HAP-1 (cell line): ENCODE results near the gene DCLK1.
"Not testable (repeated sequence)": the region's sequence is repeated elsewhere in the genome, so short reads cannot be mapped to it uniquely, and the experiment has no call there.

Experiments used
- DNase-seq, 2 experiments: peaks; one replicate each; pipeline ENCODE4 v3.0.0-alpha.2; 2016 to 2020; ENCODE audit warnings: low spot score in 2 of 2
- H3K27me3 ChIP-seq: fragments of 250-450 bp; sonication (Bioruptor Pico); 2 replicates; pipeline ENCODE4 v1.5.1; 2020; ENCODE audit warnings: low read depth, mild to moderate bottlenecking, moderate library complexity
- H3K36me3 ChIP-seq: fragments of 250-450 bp; sonication (Bioruptor Pico); replicated peaks from 2 replicates; pipeline ENCODE4 v1.5.1; 2020; ENCODE audit warnings: mild to moderate bottlenecking
- H3K4me1 ChIP-seq: fragments of 250-450 bp; sonication (Bioruptor Pico); 2 replicates; pipeline ENCODE4 v1.5.1; 2020; ENCODE audit warnings: mild to moderate bottlenecking
- H3K4me3 ChIP-seq: fragments of 250-450 bp; sonication (Bioruptor Pico); 2 replicates; pipeline ENCODE4 v1.5.1; 2020; ENCODE audit warnings: mild to moderate bottlenecking, moderate library complexity
- H3K9me3 ChIP-seq: fragments of 250-450 bp; sonication (Bioruptor Pico); 2 replicates; pipeline ENCODE4 v1.5.1; 2020; ENCODE audit warnings: mild to moderate bottlenecking, moderate library complexity
- in situ Hi-C: fragments of 300-500 bp; cut with MboI; formaldehyde crosslinking; loops from 3 replicates; pipeline ENCODE4 v1.14.3; 2020; ENCODE audit warnings: low sequenced_read_pairs, inconsistent platforms, mixed read lengths

The DCLK1 gene

DNA sequence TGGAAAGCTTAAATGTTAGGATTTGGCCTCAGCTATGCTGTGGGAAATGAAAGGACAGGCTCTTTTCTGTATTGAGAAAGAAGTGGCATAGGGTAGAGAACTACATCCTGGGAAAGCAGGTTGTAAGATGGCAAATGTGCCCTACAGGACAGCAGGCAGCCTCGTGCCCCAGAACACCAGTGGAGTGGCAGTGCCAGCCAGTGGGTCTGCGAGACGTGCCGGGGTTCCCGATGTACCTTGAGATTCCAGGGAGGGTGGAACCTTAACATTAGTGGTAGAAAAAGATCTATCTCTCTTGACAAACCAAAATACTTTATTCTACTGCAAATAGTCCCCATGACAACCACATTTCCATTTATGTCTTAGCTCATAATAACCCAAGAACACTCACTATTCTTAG, 42.7 kb downstream of the DCLK1 start:
- H3K27me3 ChIP-seq, result no peaks in the 10 kb centered on the region
- in situ Hi-C loops, result no loop called here
- H3K36me3 ChIP-seq, result no peaks in the 10 kb centered on the region
- no peak overlapping the region for H3K4me3 ChIP-seq
- H3K9me3 ChIP-seq, result no peaks in the 10 kb centered on the region
- peaks cover 2% of the 10 kb centered on the region; the same call in 1 of the 2 replicates for H3K4me1 ChIP-seq
- no peak for DNase-seq

DNA sequence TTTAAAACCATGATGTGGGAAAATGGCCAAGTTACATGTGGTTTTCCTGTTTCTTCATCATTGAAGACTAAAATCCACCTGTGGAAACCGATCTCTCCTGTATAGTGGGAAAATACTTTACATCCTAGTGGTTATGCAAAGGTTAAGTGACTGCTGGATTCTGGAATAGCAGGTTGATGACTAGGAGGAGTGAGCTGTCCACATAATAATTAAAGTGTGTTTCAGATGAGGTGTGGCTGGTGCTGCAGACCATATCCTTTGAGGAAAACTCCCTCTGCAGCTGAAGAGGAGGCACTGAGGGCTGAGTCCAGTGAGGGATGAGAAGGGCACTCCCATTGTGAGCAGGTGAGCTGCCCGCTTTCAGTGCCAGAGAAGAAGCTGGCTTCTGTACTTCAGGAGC, 43.2 kb downstream of the DCLK1 start:
- H3K4me1 ChIP-seq, result peaks cover 2% of the 10 kb centered on the region; the same call in 1 of the 2 replicates
- H3K9me3 ChIP-seq, result no peaks in the 10 kb centered on the region
- DNase-seq, result no peak
- in situ Hi-C loops, result no loop called here
- H3K4me3 ChIP-seq, result no peak overlapping the region
- no peaks in the 10 kb centered on the region for H3K36me3 ChIP-seq
- no peaks in the 10 kb centered on the region for H3K27me3 ChIP-seq

DNA sequence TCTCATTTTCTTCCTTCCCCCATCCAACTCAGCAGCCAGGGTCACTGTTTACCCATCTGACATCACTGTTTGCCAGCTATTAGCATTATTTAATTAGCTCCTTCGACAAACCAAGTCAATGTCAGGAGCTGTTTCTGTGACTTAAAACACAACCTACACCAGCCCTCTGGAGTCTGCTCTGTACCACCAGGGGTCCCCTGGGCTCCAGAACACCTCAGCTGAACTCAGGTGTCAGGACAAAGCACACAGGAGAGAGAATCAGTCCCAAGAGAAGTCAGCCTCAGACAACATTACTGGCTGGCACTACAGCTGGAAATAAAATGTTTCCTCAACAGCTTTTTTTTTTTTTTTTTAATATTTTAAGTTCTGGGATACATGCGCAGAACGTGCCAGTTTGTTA, 45.1 kb downstream of the DCLK1 start:
- no peaks in the 10 kb centered on the region for H3K27me3 ChIP-seq
- peaks cover 10% of the 10 kb centered on the region for H3K4me1 ChIP-seq
- in situ Hi-C loops, result no loop called here
- no peaks in the 10 kb centered on the region for H3K36me3 ChIP-seq
- no peaks in the 10 kb centered on the region for H3K9me3 ChIP-seq
- H3K4me3 ChIP-seq, result no peak overlapping the region
- DNase-seq, result no peak

DNA sequence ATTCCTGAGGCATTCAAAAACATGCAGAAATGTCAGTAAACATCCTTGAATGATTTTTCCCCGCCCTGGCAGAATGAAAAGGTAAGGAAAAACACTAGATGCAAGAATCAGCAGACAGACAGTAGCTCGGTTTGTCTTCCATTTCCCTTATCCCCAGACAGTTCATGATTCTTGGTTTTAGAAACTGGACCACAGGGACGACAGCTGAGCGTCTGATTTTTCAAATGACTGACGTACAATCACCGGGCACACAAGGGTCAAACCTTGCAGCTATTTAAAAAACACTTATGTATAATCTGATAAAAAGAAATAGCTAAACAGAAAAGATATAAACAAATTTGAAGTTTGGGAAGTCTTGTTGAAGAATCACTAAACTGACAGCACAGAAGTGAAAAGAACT, 47.1 kb downstream of the DCLK1 start:
- Histone ChIP-seq H3K36me3 (no peaks in the 10 kb centered on the region), H3K4me3 (no peak overlapping the region), H3K4me1 (peaks cover 11% of the 10 kb centered on the region), H3K27me3 (no peaks in the 10 kb centered on the region), H3K9me3 (no peaks in the 10 kb centered on the region)
- no peak for DNase-seq
- in situ Hi-C loops, result no loop called here

DNA sequence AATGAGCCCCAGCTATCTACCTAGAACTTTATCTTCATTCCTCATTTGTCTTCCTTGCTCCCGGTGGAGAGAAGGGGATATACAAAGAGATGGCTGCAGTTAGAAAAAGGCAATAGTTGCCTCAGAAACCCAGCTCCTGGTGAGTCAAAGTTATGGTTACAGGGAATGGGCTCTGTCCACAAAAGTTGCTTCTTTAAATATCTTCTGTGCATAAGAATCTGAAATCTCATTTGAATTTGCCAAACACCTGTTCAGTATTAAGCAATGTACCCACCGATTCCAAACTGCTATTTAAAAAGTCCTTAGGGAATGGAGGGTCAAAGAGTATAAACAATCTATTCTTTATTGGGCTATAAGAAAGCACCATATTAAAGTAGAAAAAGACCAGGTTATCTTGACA, 48.4 kb downstream of the DCLK1 start:
- in situ Hi-C loops, result no loop called here
- Histone ChIP-seq H3K4me1 (peaks cover 11% of the 10 kb centered on the region), H3K4me3 (no peak overlapping the region), H3K36me3 (no peaks in the 10 kb centered on the region), H3K9me3 (no peaks in the 10 kb centered on the region), H3K27me3 (no peaks in the 10 kb centered on the region)
- no peak for DNase-seq

DNA sequence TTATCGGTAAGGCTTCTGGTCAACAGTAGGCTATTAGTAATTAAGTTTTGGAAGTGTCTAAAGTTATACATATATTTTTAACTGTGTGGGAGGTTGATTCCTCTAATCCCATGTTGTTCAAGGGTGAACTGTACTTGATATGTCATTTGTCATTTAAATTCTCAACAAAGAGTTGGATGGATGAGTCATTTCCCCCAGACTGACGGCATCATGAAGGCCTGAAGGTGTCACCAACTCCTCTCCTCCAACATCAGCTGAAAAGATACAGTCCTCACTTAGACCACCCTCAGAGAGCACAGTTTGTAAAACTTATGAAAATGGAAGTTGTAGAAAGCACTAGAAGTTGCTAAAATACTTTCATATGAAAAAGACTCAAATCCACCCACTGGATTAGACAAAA, 48.8 kb downstream of the DCLK1 start:
- in situ Hi-C loops, result no loop called here
- peak in 1 of 2 experiments; percentile 25 for DNase-seq
- Histone ChIP-seq H3K4me3 (no peak overlapping the region), H3K4me1 (peaks cover 11% of the 10 kb centered on the region), H3K36me3 (no peaks in the 10 kb centered on the region), H3K27me3 (no peaks in the 10 kb centered on the region), H3K9me3 (no peaks in the 10 kb centered on the region)

DNA sequence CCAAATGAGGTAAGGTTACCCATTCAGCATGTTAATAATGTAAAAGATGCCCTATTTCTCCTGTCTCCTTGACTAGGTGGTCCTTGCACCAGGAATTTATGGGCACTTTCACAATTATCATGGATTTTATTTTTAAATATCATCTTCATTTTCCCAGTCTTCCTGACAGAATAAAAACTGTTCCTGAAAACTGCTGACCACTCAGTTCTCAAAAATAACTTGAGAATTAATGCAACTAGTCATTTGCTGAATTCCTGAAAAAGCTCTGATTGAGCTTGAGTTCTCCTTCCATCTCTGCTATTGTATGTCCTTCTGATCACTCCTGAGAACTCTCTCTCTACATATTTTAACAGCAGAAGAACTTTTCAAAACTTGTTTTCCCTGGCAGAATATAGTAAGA, 55.0 kb downstream of the DCLK1 start:
- H3K9me3 ChIP-seq, result no peaks in the 10 kb centered on the region
- H3K4me3 ChIP-seq, result no peak overlapping the region
- no peaks in the 10 kb centered on the region for H3K27me3 ChIP-seq
- no peak for DNase-seq
- in situ Hi-C loops, result no loop called here
- peaks cover 2% of the 10 kb centered on the region for H3K4me1 ChIP-seq
- no peaks in the 10 kb centered on the region for H3K36me3 ChIP-seq

DNA sequence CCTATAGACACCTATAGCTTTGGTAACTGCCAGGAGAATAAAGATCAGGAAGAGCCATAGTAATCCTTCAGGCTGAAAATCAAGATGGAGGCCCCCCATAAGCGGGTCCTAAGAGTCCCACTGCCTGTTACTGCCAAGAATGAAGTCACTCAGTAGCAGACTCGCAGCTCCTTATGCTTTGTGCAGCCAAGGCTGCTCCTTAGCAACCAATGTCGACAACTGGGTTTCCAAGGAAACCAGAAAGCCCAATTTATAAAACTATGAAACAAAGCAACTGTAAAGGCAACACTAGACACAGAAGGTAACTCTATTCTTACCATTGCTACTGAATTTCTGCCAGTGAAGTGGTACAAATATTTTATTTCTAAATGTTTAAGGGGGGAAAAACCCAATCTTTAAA, 56.5 kb downstream of the DCLK1 start:
- in situ Hi-C loops, result no loop called here
- Histone ChIP-seq H3K4me1 (no peaks in the 10 kb centered on the region), H3K4me3 (no peak overlapping the region), H3K27me3 (no peaks in the 10 kb centered on the region), H3K9me3 (no peaks in the 10 kb centered on the region), H3K36me3 (no peaks in the 10 kb centered on the region)
- DNase-seq, result no peak

DNA sequence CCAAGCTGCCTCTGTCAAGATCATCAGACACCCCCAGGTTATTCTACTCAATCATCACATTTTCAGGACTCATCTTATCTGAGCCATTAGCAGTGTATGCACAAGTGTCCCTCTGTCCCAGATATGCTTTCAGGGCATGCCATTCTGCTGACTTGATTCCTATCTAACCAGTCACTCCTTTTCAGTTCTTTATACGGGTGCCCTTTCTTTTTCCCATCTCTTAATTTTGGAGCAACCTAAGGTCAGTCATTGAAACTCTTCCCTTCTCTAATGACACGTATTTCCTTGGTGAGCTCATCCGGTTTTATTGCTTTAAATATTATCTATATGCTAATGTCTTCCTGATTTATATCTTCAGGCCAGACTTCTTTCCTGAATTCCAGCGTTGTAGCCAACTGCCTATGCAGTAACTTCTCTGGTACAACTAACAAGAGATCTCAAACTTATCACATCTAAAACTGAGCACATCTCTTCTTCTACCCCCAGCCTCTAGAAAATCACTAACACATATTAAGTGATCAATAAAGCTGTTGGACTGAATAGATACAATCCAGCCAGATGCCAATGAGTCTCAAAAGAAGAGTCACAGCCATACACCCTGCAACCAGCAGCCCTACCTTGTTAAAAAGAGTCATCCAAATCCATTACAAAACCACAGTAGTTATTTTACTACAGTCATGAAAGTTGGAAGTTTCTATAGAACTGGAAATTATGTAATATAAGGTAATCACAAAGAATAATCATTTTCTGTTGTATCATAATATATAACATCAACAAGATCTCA, 58.8 kb downstream of the DCLK1 start:
- in situ Hi-C loops, result no loop called here

DNA sequence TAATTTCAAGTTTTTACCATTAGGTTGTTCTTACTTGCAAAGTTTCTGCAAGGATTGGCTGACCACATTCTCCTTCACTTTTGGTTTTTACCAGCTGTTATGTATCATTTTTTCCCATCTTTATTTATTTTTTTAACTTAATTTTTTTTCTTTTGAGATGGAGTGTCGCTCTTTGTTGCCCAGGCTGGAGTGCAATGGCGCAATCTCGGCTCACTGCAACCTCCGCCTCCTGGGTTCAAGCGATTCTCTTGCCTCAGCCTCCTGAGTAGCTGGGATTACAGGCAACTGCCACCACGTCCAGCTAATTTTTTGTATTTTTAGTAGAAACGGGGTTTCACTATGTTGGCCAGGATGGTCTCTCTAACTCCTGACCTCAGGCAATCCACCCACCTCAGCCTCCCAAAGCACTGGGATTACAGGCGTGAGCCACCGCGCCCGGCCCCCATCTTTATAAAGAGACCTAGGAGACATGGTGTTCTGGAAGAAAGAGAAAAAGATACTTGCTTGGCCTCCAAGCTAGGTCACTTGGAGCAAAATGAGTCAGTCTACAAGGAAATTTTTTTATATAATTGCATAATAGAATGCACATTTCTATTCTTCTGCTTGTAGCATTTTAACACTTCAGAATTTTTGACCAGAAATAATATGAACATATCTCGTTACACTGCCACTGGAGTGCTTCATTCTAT, 60.5 kb downstream of the DCLK1 start:
- H3K36me3 ChIP-seq, in situ Hi-C loops, H3K4me1 ChIP-seq, H3K27me3 ChIP-seq, H3K9me3 ChIP-seq, H3K4me3 ChIP-seq, DNase-seq: not testable (repeated sequence)

More for the DNA sequence above, 58.8 kb downstream of the DCLK1 start:
- H3K4me3 ChIP-seq, result no peak overlapping the region
- no peaks in the 10 kb centered on the region for H3K9me3 ChIP-seq
- no peaks in the 10 kb centered on the region for H3K4me1 ChIP-seq
- H3K27me3 ChIP-seq, result no peaks in the 10 kb centered on the region
- no peaks in the 10 kb centered on the region for H3K36me3 ChIP-seq
- no peak for DNase-seq

DNA sequence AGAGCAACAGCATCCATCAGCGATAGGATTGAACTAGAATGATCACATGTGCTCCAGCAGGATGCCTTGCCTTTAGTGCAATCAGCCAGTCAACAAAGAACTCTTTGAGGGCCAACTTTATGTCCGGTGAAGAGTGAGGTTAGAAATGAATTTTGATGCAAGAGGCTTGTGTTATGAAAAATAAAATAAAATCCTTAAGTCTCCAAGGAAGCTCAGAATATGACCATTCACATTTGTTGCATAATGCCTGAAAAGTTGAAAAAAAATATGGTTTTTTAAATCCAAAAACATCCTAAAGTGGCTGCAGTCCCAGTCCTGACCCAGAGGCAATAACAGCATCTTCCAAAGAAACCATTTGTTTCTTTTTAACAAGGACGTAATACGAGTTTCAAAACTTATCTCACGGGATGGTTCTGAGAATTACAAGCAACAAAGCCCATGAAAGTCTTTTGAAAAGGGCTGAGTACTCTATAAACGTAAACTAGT, 61.3 kb downstream of the DCLK1 start:
- in situ Hi-C loops, result no loop called here
- DNase-seq, result no peak

DNA sequence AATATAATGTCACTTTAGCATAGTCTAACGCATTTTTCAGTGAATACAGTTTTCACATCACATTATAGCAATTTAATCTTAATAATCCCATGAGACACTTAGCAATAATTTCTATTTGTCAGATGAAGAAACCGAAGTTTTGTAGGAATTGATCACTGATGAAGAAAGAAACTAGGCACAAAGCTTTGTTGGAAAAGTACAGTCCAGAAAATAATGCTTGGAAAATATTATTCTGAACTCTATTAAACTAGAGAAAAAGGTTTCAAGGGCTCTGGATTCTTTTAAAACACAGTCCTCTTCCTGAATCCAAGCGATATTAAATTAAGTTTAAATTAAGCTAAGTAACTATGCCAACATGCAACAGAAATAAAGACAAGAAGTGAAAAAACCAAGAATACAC, 62.2 kb downstream of the DCLK1 start:
- no peaks in the 10 kb centered on the region for H3K36me3 ChIP-seq
- in situ Hi-C loops, result no loop called here
- no peaks in the 10 kb centered on the region for H3K4me1 ChIP-seq
- H3K4me3 ChIP-seq, result no peak overlapping the region
- H3K9me3 ChIP-seq, result no peaks in the 10 kb centered on the region
- DNase-seq, result no peak
- H3K27me3 ChIP-seq, result no peaks in the 10 kb centered on the region

More for the DNA sequence above, 61.3 kb downstream of the DCLK1 start:
- Histone ChIP-seq H3K4me1 (no peaks in the 10 kb centered on the region), H3K27me3 (no peaks in the 10 kb centered on the region), H3K4me3 (no peak overlapping the region), H3K9me3 (no peaks in the 10 kb centered on the region), H3K36me3 (no peaks in the 10 kb centered on the region)

DNA sequence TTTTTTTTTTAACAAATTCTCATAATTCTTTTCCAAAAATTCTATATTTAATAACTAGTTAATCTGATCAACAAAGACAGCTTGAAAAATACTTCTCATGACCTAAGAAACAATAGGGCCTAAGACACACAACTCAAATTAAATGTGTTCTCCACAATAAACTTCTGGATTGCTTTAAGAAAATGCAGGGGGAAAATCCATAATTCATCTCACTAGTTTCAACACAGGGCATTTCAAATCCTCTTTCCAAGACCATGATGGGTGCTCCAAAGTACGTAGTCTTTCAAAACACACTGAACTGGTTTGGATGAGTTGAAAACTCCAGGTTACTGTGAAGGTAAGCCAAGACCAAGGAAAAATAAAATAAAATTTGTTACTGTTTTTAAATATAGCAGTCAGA, 62.6 kb downstream of the DCLK1 start:
- H3K27me3 ChIP-seq, result no peaks in the 10 kb centered on the region
- H3K4me1 ChIP-seq, result no peaks in the 10 kb centered on the region
- no peak for DNase-seq
- no peak overlapping the region for H3K4me3 ChIP-seq
- H3K9me3 ChIP-seq, result no peaks in the 10 kb centered on the region
- in situ Hi-C loops, result no loop called here
- H3K36me3 ChIP-seq, result no peaks in the 10 kb centered on the region

DNA sequence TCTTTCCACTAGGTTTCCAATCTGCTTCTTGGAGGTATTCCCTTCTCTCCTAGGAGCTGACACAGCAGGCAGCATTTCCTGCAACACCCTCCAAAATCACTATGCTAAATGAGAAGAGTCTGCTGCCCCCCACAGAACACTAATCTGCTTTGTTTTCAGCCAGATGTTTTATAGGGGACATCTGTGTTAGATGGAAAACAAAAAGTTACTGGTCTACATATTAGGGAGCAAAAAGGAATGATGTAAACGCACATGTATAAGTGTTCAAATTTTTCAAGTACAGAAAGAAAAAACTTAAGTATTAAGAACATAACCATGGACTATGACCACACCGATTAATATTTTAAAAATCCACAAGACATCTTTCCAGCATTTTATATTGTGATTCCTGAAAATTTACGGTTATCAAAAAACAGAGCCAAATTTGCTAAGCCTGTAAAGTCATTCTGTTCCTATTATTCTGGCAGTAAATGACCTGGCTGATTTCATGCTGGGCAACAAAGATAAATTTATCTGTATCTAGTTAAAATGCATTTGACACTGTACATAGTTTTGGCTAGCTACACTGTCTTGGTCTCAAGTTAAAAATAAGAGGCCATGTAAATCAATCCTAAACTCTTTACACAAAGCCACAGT, 63.3 kb downstream of the DCLK1 start:
- H3K4me3 ChIP-seq, result no peak overlapping the region
- in situ Hi-C loops, result no loop called here
- DNase-seq, result no peak
- H3K36me3 ChIP-seq, result no peaks in the 10 kb centered on the region
- no peaks in the 10 kb centered on the region for H3K27me3 ChIP-seq
- no peaks in the 10 kb centered on the region for H3K4me1 ChIP-seq
- H3K9me3 ChIP-seq, result no peaks in the 10 kb centered on the region
